GM12864 (cell line): Measurements from ENCODE around the gene COL19A1.
"Not testable (repeated sequence)": the region's sequence is repeated elsewhere in the genome, so short reads cannot be mapped to it uniquely, and the experiment has no call there.

Experiments used
- DNase-seq: peaks from one replicate; pipeline ENCODE4 v3.0.0-alpha.2; 2011; ENCODE audit warnings: low read depth
- H3K4me3 ChIP-seq: 2 replicates; pipeline ENCODE4 v1.5.1; 2011; ENCODE audit warnings: mild to moderate bottlenecking, low read depth, low read length, control low read depth
- CTCF ChIP-seq: IDR thresholded peaks from 2 replicates; pipeline ENCODE4 v1.5.1; 2011; ENCODE audit warnings: low read depth, mild to moderate bottlenecking, moderate library complexity, low read length, control low read depth, inconsistent platforms; ENCODE audit errors: missing control alignments

The COL19A1 gene

GRCh38 chr6:69918813-69919475 is 52.6 kb downstream of the COL19A1 start:
- no peak for DNase-seq
- no peak overlapping the region for H3K4me3 ChIP-seq
- no peak for TF ChIP-seq CTCF

- not testable (repeated sequence) for DNase-seq, H3K4me3 ChIP-seq
These were observed 54.7 kb downstream of the COL19A1 start for GRCh38 chr6:69921066-69921465.

GRCh38 chr6:69921611-69922010 is 55.3 kb downstream of the COL19A1 start:
- not testable (repeated sequence) for DNase-seq, H3K4me3 ChIP-seq

GRCh38 chr6:69926745-69927144 is 60.4 kb downstream of the COL19A1 start:
- no peak for TF ChIP-seq CTCF
- DNase-seq = no peak
- H3K4me3 ChIP-seq = no peak overlapping the region

GRCh38 chr6:69933239-69933638 is 66.9 kb downstream of the COL19A1 start:
- no peak for DNase-seq
- TF ChIP-seq CTCF = no peak
- no peak overlapping the region for H3K4me3 ChIP-seq

GRCh38 chr6:69935079-69935478 is 68.7 kb downstream of the COL19A1 start:
- no peak overlapping the region for H3K4me3 ChIP-seq
- no peak for TF ChIP-seq CTCF
- no peak for DNase-seq

GRCh38 chr6:69936674-69937363 is 70.5 kb downstream of the COL19A1 start:
- TF ChIP-seq CTCF = no peak
- DNase-seq = no peak
- no peak overlapping the region for H3K4me3 ChIP-seq

- H3K4me3 ChIP-seq = no peak overlapping the region
- TF ChIP-seq CTCF = no peak
- no peak for DNase-seq
These were observed 71.2 kb downstream of the COL19A1 start for GRCh38 chr6:69937402-69938136.
